K562 (cell line): ENCODE data around the gene LAPTM4A. TPM values are rescaled to one million over a fixed set of nuclear protein-coding genes. Genes with fewer than 3 reads are reported as not detected.

ENCODE experiments used
- ATAC-seq: fragments of 200-7000 bp; cut with Tn5 transposase; 3 replicates; pipeline ENCODE4 v1.9.1; 2020; ENCODE audit warnings: moderate library complexity
- BruUV-seq: library from RNA; stranded (reverse); fragments of 400-500 nt; replicated peaks from 2 replicates; lab custom pipeline; 2021; lab: Mats Ljungman, UMichigan
- CTCF ChIA-PET: fragments of 300-600 bp; formaldehyde crosslinking; extraction: SDS; loops from one replicate; lab custom pipeline; 2021; ENCODE audit warnings: low intra/inter-chr PET ratio; lab: Yijun Ruan, JAX
- POLR2A ChIA-PET: fragments of 300-600, 350-650 bp; sonication (Branson Sonifier 250); formaldehyde crosslinking; extraction: SDS; loops from one replicate; lab custom pipeline; 2021; ENCODE audit warnings: antibody characterized with exemption, inconsistent platforms; lab: Yijun Ruan, JAX
- DNase-seq, 4 experiments: peaks; one replicate each; pipeline versions ENCODE4 v3.0.0 to v3.0.0-alpha.2; 2011 to 2018; ENCODE audit warnings: low spot score in 3 of 4, mixed read lengths in 3 of 4; ENCODE audit errors: extremely low read depth in 1 of 4
- FAIRE-seq: peaks from 2 replicates; lab custom pipeline; 2011; peaks lifted over from hg19 to GRCh38; lab: Jason Lieb, UNC
- H2AFZ ChIP-seq: 2 replicates; pipeline ENCODE4 v1.6.0; 2011; ENCODE audit warnings: low read depth, low read length, control low read depth, inconsistent platforms
- H3K27ac ChIP-seq: fragments of 200-600 bp; 3 replicates; pipeline ENCODE4 v1.8.0; 2011; ENCODE audit warnings: low read depth, mild to moderate bottlenecking, control low read depth, inconsistent platforms, low read length, moderate library complexity, mixed read lengths; ENCODE audit errors: extremely low read depth
- H3K27me3 ChIP-seq, 2 experiments: fragments of 300-600 bp in 1 of 2; 2 replicates in 1 of 2; 3 replicates in 1 of 2; pipeline versions ENCODE4 v1.6.0 to v1.8.0; 2011; ENCODE audit warnings: inconsistent platforms in 2 of 2, low read length in 2 of 2, mild to moderate bottlenecking in 1 of 2, mixed read lengths in 1 of 2, moderate library complexity in 1 of 2; ENCODE audit not compliant: control insufficient read depth in 2 of 2, insufficient read depth in 2 of 2
- H3K36me3 ChIP-seq: fragments of 300-600 bp; 3 replicates; pipeline ENCODE4 v1.8.0; 2011; ENCODE audit warnings: mild to moderate bottlenecking, low read length, inconsistent platforms; ENCODE audit not compliant: control insufficient read depth, insufficient read depth
- H3K4me1 ChIP-seq, 2 experiments: fragments of 200-600 bp in 1 of 2; replicated peaks in 1 of 2; 2 replicates in 1 of 2; 3 replicates in 1 of 2; pipeline versions ENCODE4 v1.5.1 to v1.8.0; 2011; ENCODE audit warnings: inconsistent platforms in 2 of 2, low read length in 2 of 2, mild to moderate bottlenecking in 1 of 2, mixed read lengths in 1 of 2, moderate library complexity in 1 of 2; ENCODE audit not compliant: control insufficient read depth in 2 of 2, insufficient read depth in 2 of 2
- H3K4me2 ChIP-seq: 2 replicates; pipeline ENCODE4 v1.6.1; 2011; ENCODE audit warnings: low read length, control low read depth, inconsistent platforms, mixed read lengths; ENCODE audit not compliant: insufficient read depth
- H3K4me3 ChIP-seq: fragments of 200-600 bp; sonication (generic), shearing (Covaris generic); 2 replicates; pipeline ENCODE4 v1.5.1; 2016; ENCODE audit warnings: control low read depth, inconsistent platforms
- H3K79me2 ChIP-seq: fragments of 200-600 bp; 3 replicates; pipeline ENCODE4 v1.8.0; 2011; ENCODE audit warnings: low read length, inconsistent platforms; ENCODE audit not compliant: control insufficient read depth, insufficient read depth
- H3K9ac ChIP-seq, 2 experiments: 2 replicates each; pipeline versions ENCODE4 v1.6.0 to v1.6.1; 2011; ENCODE audit warnings: low read depth in 2 of 2, low read length in 2 of 2, control low read depth in 1 of 2, inconsistent platforms in 1 of 2, mild to moderate bottlenecking in 1 of 2, mixed read lengths in 1 of 2; ENCODE audit not compliant: insufficient read depth in 1 of 2
- H3K9me1 ChIP-seq: one replicate; pipeline ENCODE4 v1.6.0; 2011; ENCODE audit warnings: inconsistent platforms, mild to moderate bottlenecking, low read length, moderate library complexity; ENCODE audit not compliant: control insufficient read depth, insufficient read depth
- H3K9me3 ChIP-seq: replicated peaks from 2 replicates; pipeline ENCODE4 v1.5.1; 2011; ENCODE audit warnings: low read depth, low read length, inconsistent platforms; ENCODE audit not compliant: control insufficient read depth, insufficient read depth
- H4K20me1 ChIP-seq: replicated peaks from 2 replicates; pipeline ENCODE4 v1.6.1; 2011; ENCODE audit warnings: low read length, inconsistent platforms, mixed read lengths; ENCODE audit not compliant: control insufficient read depth, insufficient read depth
- BDP1 ChIP-seq: IDR thresholded peaks from 3 replicates; pipeline ENCODE4 v1.6.1; 2011; ENCODE audit not compliant: insufficient read length, insufficient read depth
- CHD2 ChIP-seq: IDR thresholded peaks from 2 replicates; pipeline ENCODE4 v1.6.1; 2011; ENCODE audit warnings: low read depth, low read length
- ETS1 ChIP-seq: conservative IDR thresholded peaks from 2 replicates; pipeline ENCODE4 v1.6.1; 2011; ENCODE audit warnings: low read depth, mild to moderate bottlenecking, low read length; ENCODE audit not compliant: control insufficient read depth
- GTF2F1 ChIP-seq: IDR thresholded peaks from 2 replicates; pipeline ENCODE4 v1.6.1; 2011; ENCODE audit warnings: low read depth, low read length, improper control_type of control experiment
- HDAC6 ChIP-seq: IDR thresholded peaks from 2 replicates; pipeline ENCODE4 v1.6.1; 2012; ENCODE audit warnings: low read depth, mild to moderate bottlenecking, control low read depth, inconsistent platforms, low read length, moderate library complexity
- IRF2 ChIP-seq: sonication (generic); formaldehyde crosslinking; IDR thresholded peaks from 2 replicates; pipeline ENCODE4 v1.8.1; 2022; ENCODE audit warnings: mild to moderate bottlenecking, missing genetic modification reagents
- MBD2 ChIP-seq: sonication (generic); IDR thresholded peaks from 2 replicates; pipeline ENCODE4 v1.6.1; 2016; ENCODE audit warnings: low read depth, borderline replicate concordance
- SRSF7 ChIP-seq: fragments of 200-400 bp; formaldehyde crosslinking; optimal IDR thresholded peaks from 2 replicates; pipeline ENCODE3; 2017; ENCODE audit warnings: mild to moderate bottlenecking, low read depth, low read length
- TCF15 ChIP-seq: fragments of 250-450 bp; sonication (Bioruptor Pico); IDR thresholded peaks from 2 replicates; pipeline ENCODE4 v1.8.0; 2022; ENCODE audit warnings: moderate library complexity, mild to moderate bottlenecking, inconsistent platforms
- TRIM25 ChIP-seq: fragments of 450-650 bp; IDR thresholded peaks from 2 replicates; pipeline ENCODE4 v1.7.0; 2016; ENCODE audit warnings: borderline replicate concordance
- ZBTB17 ChIP-seq: fragments of 450-650 bp; formaldehyde crosslinking; IDR thresholded peaks from 2 replicates; pipeline ENCODE4 v1.4.0; 2020; ENCODE audit warnings: mild to moderate bottlenecking
- ZBTB7A ChIP-seq: IDR thresholded peaks from 2 replicates; pipeline ENCODE4 v1.6.1; 2011; ENCODE audit warnings: low read depth, mild to moderate bottlenecking, low read length, moderate library complexity, borderline replicate concordance; ENCODE audit not compliant: control insufficient read depth
- ZHX1 ChIP-seq: fragments of 150-350 bp; conservative IDR thresholded peaks from 2 replicates; pipeline ENCODE4 v1.6.1; 2014; ENCODE audit warnings: low read length
- ZNF507 ChIP-seq: conservative IDR thresholded peaks from 2 replicates; pipeline ENCODE4 v1.6.1; 2017; ENCODE audit warnings: missing genetic modification characterization, missing compliant biosample characterization
- WGBS: fragments of 100-300 bp; shearing (Covaris generic); methylation state at CpG from one replicate; pipeline ENCODE4 v1.1.6; 2016; ENCODE audit warnings: low coverage, mixed read lengths; ENCODE audit not compliant: insufficient coverage; ENCODE audit errors: missing lambda C conversion rate; 5-methylcytosine and 5-hydroxymethylcytosine counted together
- in situ Hi-C: fragments of 300-500 bp; cut with MboI; formaldehyde crosslinking; loops from 4 replicates; pipeline ENCODE4 v1.15.0; 2018; ENCODE audit warnings: inconsistent platforms, mixed read lengths
- intact Hi-C: fragments of 100-400 bp; cut with micrococcal nuclease; formaldehyde crosslinking; loops from 2 replicates; pipeline ENCODE4 v1.14.2; 2022
- polyA plus RNA-seq, 8 experiments: library from polyadenylated mRNA; depleted of rRNA in 4 of 8; stranded (reverse) in 5 of 8; unstranded in 3 of 8; fragments of >200 nt; fragmentation: Nextera tagmentation in 2 of 8; fragmentation: Illumina TruSeq in 1 of 8; extraction: Ambion mirVana in 2 of 8; extraction: Trizol in 1 of 8; gene quantifications; 2 replicates each; pipeline versions ENCODE4 v1.2.1 to v1.2.3, GENCODE V29; 2011 to 2014; ENCODE audit warnings: inconsistent platforms in 1 of 8, missing spikeins in 1 of 8
- total RNA-seq, 7 experiments: library from RNA; depleted of rRNA in 6 of 7; stranded (reverse); fragments of >200 nt in 6 of 7; fragmentation: Illumina TruSeq in 2 of 7; extraction: Trizol in 2 of 7; gene quantifications; 2 replicates each; pipeline versions ENCODE4 v1.2.1 to v1.2.3, GENCODE V29; 2011 to 2021; ENCODE audit warnings: low replicate concordance in 1 of 7

Gene LAPTM4A
- total and polyA plus RNA-seq, 9 of the 15 experiments (the other 6 are each of a cell fraction or from before 2014, with no cell fraction given), result 13.4 to 157 (median 50.1) TPM

GRCh38 chr2:20034218-20034617 lies 17.2 kb downstream of the LAPTM4A start (continued):
- TF ChIP-seq ETS1 (no peak), ZNF507 (tag) (no peak)

GRCh38 chr2:20033322-20033721 lies 18.1 kb downstream of the LAPTM4A start:
- Histone ChIP-seq H3K9me1 (no peaks in the 10 kb centered on the region), H3K79me2 (no peaks in the 10 kb centered on the region), H3K27me3 (no peaks in the 10 kb centered on the region), H3K4me1 (no peaks in the 10 kb centered on the region; a peak in 1 of 5 replicates), H2AFZ (no peak overlapping the region), H3K4me2 (no peak overlapping the region), H4K20me1 (no peaks in the 10 kb centered on the region; the same call in 1 of the 2 replicates), H3K9me3 (no peaks in the 10 kb centered on the region), H3K27ac (no peak overlapping the region), H3K9ac (no peak overlapping the region), H3K4me3 (no peak overlapping the region), H3K36me3 (peaks cover 85% of the 10 kb centered on the region)
- ATAC-seq (no peak), DNase-seq (no peak), FAIRE-seq (no peak)
- intact Hi-C loops (no loop called here), in situ Hi-C loops (no loop called here)
- POLR2A ChIA-PET, result interaction anchor here (0.9 to 3.8 kb wide), 2 partner anchors 11 to 18 kb away, joined by 3 to 19 read pairs; no protein-coding TSS in a partner anchor
- CTCF ChIA-PET, result no interaction called here
- no TSS peak for BruUV-seq
- WGBS, result 89% methylated on average over 3 of the region's 3 CpGs
- TF ChIP-seq ZBTB17 (CRISPR knock-in tag) (no peak), TRIM25 (no peak), GTF2F1 (no peak), TCF15 (CRISPR knock-in tag) (no peak), BDP1 (no peak), IRF2 (no peak), HDAC6 (no peak), MBD2 (no peak), CHD2 (no peak), SRSF7 (no peak), ZHX1 (no peak), ZBTB7A (no peak)
